Heart right ventricle (tissue), 16 donors: ENCODE results near the gene BPGM. TPM values are rescaled to one million over a fixed set of nuclear protein-coding genes. Genes with fewer than 3 reads are reported as not detected.
"Not testable (repeated sequence)": the region's sequence is repeated elsewhere in the genome, so short reads cannot be mapped to it uniquely, and the experiment has no call there.

ENCODE experiments used
- ATAC-seq, 8 donors: fragments of 200-7000 bp; cut with Tn5 transposase; one replicate each; pipeline ENCODE4 v1.9.1; 2020; ENCODE audit warnings: mild to moderate bottlenecking in 8 of 8, moderate library complexity in 8 of 8, moderate number of reproducible peaks in 1 of 8
- DNase-seq, 2 donors: peaks; one replicate each; pipeline ENCODE4 v3.0.0-alpha.2; 2020
- H3K27ac ChIP-seq, 10 donors: fragments of 200-600 bp; sonication (generic) in 2 of 10; one replicate each; pipeline versions ENCODE4 v1.5.0 to v1.8.0; 2020 to 2022; ENCODE audit warnings: mild to moderate bottlenecking in 3 of 10
- H3K27me3 ChIP-seq, 7 donors: fragments of 200-600 bp; one replicate each; pipeline ENCODE4 v1.8.0; 2021 to 2022; ENCODE audit warnings: mild to moderate bottlenecking in 2 of 7
- H3K36me3 ChIP-seq, 9 donors: fragments of 200-600 bp; sonication (generic) in 1 of 9; one replicate each; pipeline versions ENCODE4 v1.5.0 to v1.8.0; 2020 to 2022; ENCODE audit warnings: mild to moderate bottlenecking in 2 of 9
- H3K4me1 ChIP-seq, 9 donors: fragments of 200-600 bp; sonication (generic) in 1 of 9; one replicate each; pipeline versions ENCODE4 v1.5.0 to v1.8.0; 2020 to 2022; ENCODE audit warnings: mild to moderate bottlenecking in 4 of 9
- H3K4me3 ChIP-seq, 10 donors: fragments of 200-600 bp; sonication (generic) in 2 of 10; one replicate each; pipeline versions ENCODE4 v1.5.0 to v1.8.0; 2020 to 2022; ENCODE audit warnings: mild to moderate bottlenecking in 7 of 10, moderate library complexity in 2 of 10
- H3K9me3 ChIP-seq, 11 donors: fragments of 200-600 bp in 10 of 11; sonication (generic) in 2 of 11; one replicate each; pipeline versions ENCODE4 v1.5.0 to v1.8.0; 2013 to 2022; ENCODE audit warnings: mild to moderate bottlenecking in 2 of 11, control low read depth in 1 of 11, moderate library complexity in 1 of 11
- WGBS, 2 donors: extraction: QIAGEN DNeasy Blood & Tissue Kit; methylation state at CpG; one replicate each; pipeline ENCODE4 v1.1.7; 2013; ENCODE audit warnings: inconsistent platforms in 1 of 2; 5-methylcytosine and 5-hydroxymethylcytosine counted together
- intact Hi-C, 10 donors: fragments of 100-400 bp; cut with DNase I; formaldehyde crosslinking; loops; one replicate each; pipeline versions ENCODE4 v1.11.1 to v1.14.2; 2022
- polyA plus RNA-seq, 2 donors: library from polyadenylated mRNA; stranded (reverse); fragments of 200-250 nt; gene quantifications; one replicate each; pipeline ENCODE4 v1.2.3, GENCODE V29; 2013
- total RNA-seq, 10 donors: library from RNA; stranded (reverse); fragmentation: NEBNext Ultra II Directional in 3 of 10; extraction: Animal tissue kit (Norgen Biotek cat#: 25700) in 3 of 10; gene quantifications; one replicate each; pipeline versions ENCODE4 v1.2.1 to v1.2.4, GENCODE V29; 2021 to 2023
- TF ChIP-seq, protein P1 (sequence below), 9 donors: fragments of 200-600 bp; sonication (generic) in 2 of 9; IDR thresholded peaks; one replicate each; pipeline versions ENCODE4 v1.5.0 to v1.8.0; 2021 to 2022; ENCODE audit warnings: antibody characterized with exemption in 9 of 9, mild to moderate bottlenecking in 5 of 9, moderate library complexity in 1 of 9
- donor health status: Arrhythmogenic right ventricular cardiomyopathy.
- donor health status: ischemic (EF 13 %, LVEDD 7.1; RV severe dilation, severe dysfunction).
- donor health status: healthy with polysubstance abuse.
- donor health status: DM: no; HTN: yes; CAD: no.
- donor health status: DM: no; HTN: no; CAD: no.
- donor health status: ischemic (EF 25% LVEDD 6.9; RV normal size, moderate dysfunction).
- donor health status: ischemic (EF 25% LVEDD 5.7; RV mildly dilated, moderate dysfunction).
- donor health status: healthy.
- donor health status: DM: yes; HTN: yes; CAD: no.
- donor health status: Ischemic cardiomyopathy.
- donor health status: ischemic (EF 35%, LVEDD 5.7; RV mildly dilated, moderate dysfunction).
- donor health status: nonischemic (EF 11% LVEDD 7.7; RV severe dilation, severe dysfunction).
- donor health status: DM: yes; HTN: yes; CAD: no.
- donor health status: PGD.
- donor health status: ischemic (EF 29% LVEDD 5.4; RV normal size, mild dysfunction).
- donor health status: nonischemic (EF 23%, LVEDD 6.1; RV moderate dilation, normal function).

Gene BPGM
- total and polyA plus RNA-seq, 12 donors, result 12.4 to 19.7 (median 14.9) TPM

DNA sequence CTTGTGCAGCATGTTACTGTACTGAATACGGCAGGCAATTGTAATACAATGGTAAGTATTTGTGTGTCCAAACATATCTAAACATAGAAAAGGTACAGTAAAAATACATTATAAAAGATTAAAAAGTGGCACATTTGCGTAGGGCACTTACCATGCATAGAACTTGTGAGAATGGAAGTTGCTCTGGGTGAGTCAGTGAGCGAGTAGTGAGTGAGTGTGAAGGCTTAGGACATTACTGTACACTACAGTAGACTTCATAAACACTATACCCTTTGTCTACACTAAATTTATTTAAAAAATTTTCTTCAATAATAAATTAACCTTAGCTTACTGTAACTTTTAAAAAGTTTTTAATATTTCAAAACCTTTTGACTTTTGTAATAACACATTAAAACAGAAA lies 37.5 kb downstream of the BPGM start:
- intact Hi-C loops, result loop anchor here in 4 of 10 donors (10.0 kb wide), 2 partner anchors 481 to 591 kb away; no protein-coding TSS in a partner anchor
- H3K4me3 ChIP-seq, result no peak overlapping the region
- no peak for ATAC-seq
- H3K4me1 ChIP-seq, result peaks cover 0 to 6% (median 0%) of the 10 kb centered on the region in 9 donors
- no peak overlapping the region for H3K27ac ChIP-seq
- peaks cover 0 to 17% (median 0%) of the 10 kb centered on the region in 9 donors for H3K36me3 ChIP-seq
- no peaks in the 10 kb centered on the region for H3K9me3 ChIP-seq
- H3K27me3 ChIP-seq, result no peaks in the 10 kb centered on the region
- DNase-seq, result no peak
- TF ChIP-seq, protein P1, sequence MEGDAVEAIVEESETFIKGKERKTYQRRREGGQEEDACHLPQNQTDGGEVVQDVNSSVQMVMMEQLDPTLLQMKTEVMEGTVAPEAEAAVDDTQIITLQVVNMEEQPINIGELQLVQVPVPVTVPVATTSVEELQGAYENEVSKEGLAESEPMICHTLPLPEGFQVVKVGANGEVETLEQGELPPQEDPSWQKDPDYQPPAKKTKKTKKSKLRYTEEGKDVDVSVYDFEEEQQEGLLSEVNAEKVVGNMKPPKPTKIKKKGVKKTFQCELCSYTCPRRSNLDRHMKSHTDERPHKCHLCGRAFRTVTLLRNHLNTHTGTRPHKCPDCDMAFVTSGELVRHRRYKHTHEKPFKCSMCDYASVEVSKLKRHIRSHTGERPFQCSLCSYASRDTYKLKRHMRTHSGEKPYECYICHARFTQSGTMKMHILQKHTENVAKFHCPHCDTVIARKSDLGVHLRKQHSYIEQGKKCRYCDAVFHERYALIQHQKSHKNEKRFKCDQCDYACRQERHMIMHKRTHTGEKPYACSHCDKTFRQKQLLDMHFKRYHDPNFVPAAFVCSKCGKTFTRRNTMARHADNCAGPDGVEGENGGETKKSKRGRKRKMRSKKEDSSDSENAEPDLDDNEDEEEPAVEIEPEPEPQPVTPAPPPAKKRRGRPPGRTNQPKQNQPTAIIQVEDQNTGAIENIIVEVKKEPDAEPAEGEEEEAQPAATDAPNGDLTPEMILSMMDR (IDR thresholded peaks at IDR 0.05), result no peak
- WGBS, 2 donors, result 93 to 100% methylated on average over 3 of the region's 3 CpGs

GRCh38 chr7:134685250-134685649 lies 38.6 kb downstream of the BPGM start:
- Histone ChIP-seq H3K9me3 (no peaks in the 10 kb centered on the region), H3K4me1 (peaks cover 0 to 14% (median 2%) of the 10 kb centered on the region in 9 donors), H3K4me3 (no peak overlapping the region), H3K27ac (no peak overlapping the region), H3K27me3 (no peaks in the 10 kb centered on the region), H3K36me3 (peaks cover 0 to 6% (median 0%) of the 10 kb centered on the region in 9 donors)
- TF ChIP-seq, protein P1 (IDR thresholded peaks at IDR 0.05), result no peak
- intact Hi-C loops, result loop anchor here in 6 of 10 donors (5.0 to 10.0 kb wide), 5 partner anchors 257 to 590 kb away; partner anchors contain the start of gene CYREN (in 3 of the 6)
- 72 to 87% methylated on average over 2 of the region's 2 CpGs for WGBS, 2 donors
- no peak for DNase-seq
- no peak for ATAC-seq

DNA sequence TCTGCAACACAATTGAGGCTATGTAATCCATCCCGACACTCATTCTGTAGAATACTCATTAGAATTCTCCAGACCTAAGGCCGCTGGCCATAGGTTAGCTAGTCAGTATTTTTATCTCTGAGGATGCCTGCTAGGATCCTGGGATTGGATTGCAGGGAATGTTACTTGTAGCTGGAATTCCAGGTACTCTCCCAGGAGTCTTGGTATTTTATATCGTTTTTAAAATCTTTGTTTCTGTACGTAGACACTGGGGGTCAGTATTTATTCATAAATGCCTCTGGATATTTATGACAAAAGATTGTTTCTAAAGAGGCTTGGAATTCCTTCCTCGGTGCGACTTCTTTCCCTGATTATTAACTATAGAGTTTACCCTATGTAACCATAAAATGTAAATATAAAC lies 40.1 kb downstream of the BPGM start:
- H3K27me3 ChIP-seq, result no peaks in the 10 kb centered on the region
- TF ChIP-seq, protein P1 (IDR thresholded peaks at IDR 0.05), result peak; percentile 9 to 60 (median 39)
- H3K36me3 ChIP-seq, result no peaks in the 10 kb centered on the region
- H3K9me3 ChIP-seq, result no peaks in the 10 kb centered on the region
- intact Hi-C loops, result loop anchor here in 7 of 10 donors (2.0 to 10.0 kb wide), 6 partner anchors 256 to 588 kb away; partner anchors contain the start of gene CYREN (in 3 of the 7)
- ATAC-seq (no peak), DNase-seq (no peak)
- H3K27ac ChIP-seq, result no peak overlapping the region
- H3K4me3 ChIP-seq, result no peak overlapping the region
- H3K4me1 ChIP-seq, result peaks cover 0 to 29% (median 10%) of the 10 kb centered on the region in 9 donors
- WGBS, 2 donors, result 27 to 32% methylated on average over 6 of the region's 6 CpGs

DNA sequence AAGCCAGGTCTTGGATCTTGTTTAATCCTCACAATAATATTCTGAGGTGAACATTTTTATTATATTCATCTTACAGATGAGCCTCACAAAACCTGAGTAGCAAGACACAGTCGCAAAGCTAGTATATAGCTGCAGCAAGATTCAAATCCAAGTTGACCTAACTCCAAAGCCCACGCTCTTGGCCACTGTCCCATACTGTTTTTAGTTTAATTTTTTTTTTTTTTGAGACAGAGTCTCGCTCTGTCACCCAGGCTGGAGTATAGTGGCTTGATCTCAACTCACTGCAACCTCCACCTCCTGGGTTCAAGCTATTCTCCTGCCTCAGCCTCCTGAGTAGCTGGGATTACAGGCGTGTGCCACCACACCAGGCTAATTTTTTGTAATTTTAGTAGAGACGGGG lies 42.9 kb downstream of the BPGM start:
- intact Hi-C loops, result loop anchor here in 6 of 10 donors (2.0 to 10.0 kb wide), 6 partner anchors 253 to 585 kb away; partner anchors contain the start of gene CYREN (in 3 of the 6)
- peak overlapping the region in 8 of 10 donors; percentile 26 to 74 (median 54) for H3K27ac ChIP-seq
- peak overlapping the region in 8 of 10 donors; percentile 17 to 48 (median 42) for H3K4me3 ChIP-seq
- DNase-seq, H3K27me3 ChIP-seq, H3K36me3 ChIP-seq, H3K9me3 ChIP-seq: not testable (repeated sequence)
- WGBS, 2 donors, result 65 to 69% methylated on average over 5 of the region's 5 CpGs
- peak in 6 of 8 donors; percentile 26 to 66 (median 36) for ATAC-seq
- peaks cover 0 to 34% (median 12%) of the 10 kb centered on the region in 9 donors for H3K4me1 ChIP-seq

GRCh38 chr7:134690016-134690415 lies 43.4 kb downstream of the BPGM start:
- no peaks in the 10 kb centered on the region for H3K9me3 ChIP-seq
- no peaks in the 10 kb centered on the region for H3K36me3 ChIP-seq
- WGBS, 2 donors, result 43 to 46% methylated on average over 5 of the region's 5 CpGs
- intact Hi-C loops, result loop anchor here in 9 of 10 donors (2.0 to 10.0 kb wide), 11 partner anchors 52 to 485 kb away; partner anchors contain the start of gene CYREN (in 2 of the 9)
- no peaks in the 10 kb centered on the region for H3K27me3 ChIP-seq
- ATAC-seq (peak in 7 of 8 donors; percentile 80 to 92 (median 87)), DNase-seq (no peak)
- peak overlapping the region in 8 of 10 donors; percentile 17 to 48 (median 42) for H3K4me3 ChIP-seq
- peak overlapping the region in 8 of 10 donors; percentile 26 to 74 (median 54) for H3K27ac ChIP-seq
- peaks cover 0 to 34% (median 12%) of the 10 kb centered on the region in 9 donors for H3K4me1 ChIP-seq
- TF ChIP-seq, protein P1 (IDR thresholded peaks at IDR 0.05), result peak; percentile 27 to 84 (median 57)
